Measurements from ENCODE around the gene CYLD. TPM values are rescaled to one million over a fixed set of nuclear protein-coding genes. Genes with fewer than 3 reads are reported as not detected.

Gene CYLD
- total RNA-seq, 3 donors from 2014 or later: 40.6 to 62.9 (median 43.4) TPM

DNA sequence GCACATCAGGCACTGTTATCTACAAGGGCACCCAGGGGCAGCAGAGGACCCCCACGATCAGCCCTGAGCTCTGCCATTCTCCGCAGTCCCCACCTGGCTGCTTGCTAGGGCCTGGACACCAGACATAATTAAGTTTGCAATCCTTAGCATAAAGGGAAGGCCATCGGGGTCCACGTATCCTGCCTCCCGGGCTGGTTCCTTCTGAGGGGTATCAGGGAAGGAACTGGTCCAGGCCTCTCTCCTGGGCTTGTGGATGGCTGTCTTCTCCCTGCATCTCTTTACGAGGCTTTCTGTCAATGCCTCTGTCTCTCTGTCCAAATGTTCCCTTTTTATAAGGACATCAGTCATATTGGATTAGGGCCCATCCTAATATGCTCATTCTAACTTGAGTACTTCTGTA, 77.8 kb downstream of the CYLD start:
- Histone ChIP-seq H3K36me3 (no peaks in the 10 kb centered on the region), H3K4me3 (no peak overlapping the region), H3K9me3 (no peaks in the 10 kb centered on the region), H3K4me1 (no peaks in the 10 kb centered on the region), H3K27ac (no peak overlapping the region), H3K27me3 (no peaks in the 10 kb centered on the region)
- DNase-seq (ENCODE audit: low spot score in 2 of 2): no peak
- TF ChIP-seq POLR2AphosphoS5 (IDR thresholded peaks at IDR 0.05) (no peak), POLR2A (IDR thresholded peaks at IDR 0.05) (no peak)
- TF ChIP-seq, protein P1, sequence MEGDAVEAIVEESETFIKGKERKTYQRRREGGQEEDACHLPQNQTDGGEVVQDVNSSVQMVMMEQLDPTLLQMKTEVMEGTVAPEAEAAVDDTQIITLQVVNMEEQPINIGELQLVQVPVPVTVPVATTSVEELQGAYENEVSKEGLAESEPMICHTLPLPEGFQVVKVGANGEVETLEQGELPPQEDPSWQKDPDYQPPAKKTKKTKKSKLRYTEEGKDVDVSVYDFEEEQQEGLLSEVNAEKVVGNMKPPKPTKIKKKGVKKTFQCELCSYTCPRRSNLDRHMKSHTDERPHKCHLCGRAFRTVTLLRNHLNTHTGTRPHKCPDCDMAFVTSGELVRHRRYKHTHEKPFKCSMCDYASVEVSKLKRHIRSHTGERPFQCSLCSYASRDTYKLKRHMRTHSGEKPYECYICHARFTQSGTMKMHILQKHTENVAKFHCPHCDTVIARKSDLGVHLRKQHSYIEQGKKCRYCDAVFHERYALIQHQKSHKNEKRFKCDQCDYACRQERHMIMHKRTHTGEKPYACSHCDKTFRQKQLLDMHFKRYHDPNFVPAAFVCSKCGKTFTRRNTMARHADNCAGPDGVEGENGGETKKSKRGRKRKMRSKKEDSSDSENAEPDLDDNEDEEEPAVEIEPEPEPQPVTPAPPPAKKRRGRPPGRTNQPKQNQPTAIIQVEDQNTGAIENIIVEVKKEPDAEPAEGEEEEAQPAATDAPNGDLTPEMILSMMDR (IDR thresholded peaks at IDR 0.05): no peak
- intact Hi-C loops (cut with DNase I; ENCODE audit: low total_unique reads): no loop called here

DNA sequence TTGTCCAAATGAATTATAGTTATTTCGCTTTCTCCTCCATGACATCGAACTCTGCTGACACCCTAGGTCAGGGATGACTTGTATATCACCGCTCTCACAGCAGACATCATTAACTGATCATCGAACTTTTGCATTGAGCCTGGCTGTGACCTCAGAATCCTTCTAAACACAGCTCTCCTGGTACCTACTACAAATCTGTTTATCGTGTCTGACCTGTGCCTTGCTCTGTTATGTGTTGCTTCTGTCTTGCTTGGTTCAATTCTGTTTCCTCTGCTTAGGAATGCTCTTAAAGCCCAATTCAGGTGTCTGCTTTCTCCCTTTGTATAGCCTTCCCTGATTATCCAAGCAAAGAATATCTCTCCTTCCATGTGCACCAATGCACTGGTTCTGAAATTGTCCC, 78.3 kb downstream of the CYLD start:
- H3K27me3 ChIP-seq: no peaks in the 10 kb centered on the region
- DNase-seq (ENCODE audit: low spot score in 2 of 2): no peak
- no peak overlapping the region for H3K27ac ChIP-seq
- H3K36me3 ChIP-seq: no peaks in the 10 kb centered on the region
- TF ChIP-seq, protein P1 (IDR thresholded peaks at IDR 0.05): no peak
- TF ChIP-seq POLR2AphosphoS5 (IDR thresholded peaks at IDR 0.05): no peak
- no peak for TF ChIP-seq POLR2A (IDR thresholded peaks at IDR 0.05)
- no peaks in the 10 kb centered on the region for H3K4me1 ChIP-seq
- intact Hi-C loops (cut with DNase I; ENCODE audit: low total_unique reads): no loop called here
- no peaks in the 10 kb centered on the region for H3K9me3 ChIP-seq
- H3K4me3 ChIP-seq: no peak overlapping the region

DNA sequence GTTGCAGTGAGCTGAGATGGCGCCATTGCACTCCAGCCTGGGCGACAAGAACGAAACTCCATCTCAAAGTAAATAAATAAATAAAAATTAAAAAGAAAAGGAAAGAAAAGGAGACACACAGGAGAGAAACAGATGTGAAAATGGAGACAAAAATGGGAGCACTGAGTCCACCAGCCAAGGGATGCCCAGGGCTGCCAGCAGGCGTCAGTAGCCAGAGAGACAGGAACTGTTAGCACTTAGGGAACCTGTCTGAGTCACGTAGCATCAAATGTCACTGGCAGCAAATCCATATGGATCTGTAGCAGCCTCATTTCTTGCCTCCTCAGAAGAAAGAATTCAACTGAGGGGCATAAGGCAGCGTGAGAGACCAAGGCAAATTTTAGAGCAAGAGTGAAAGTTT, 79.7 kb downstream of the CYLD start:
- Histone ChIP-seq H3K4me1 (no peaks in the 10 kb centered on the region), H3K27ac (no peak overlapping the region), H3K27me3 (no peaks in the 10 kb centered on the region), H3K36me3 (no peaks in the 10 kb centered on the region), H3K4me3 (no peak overlapping the region), H3K9me3 (no peaks in the 10 kb centered on the region)
- TF ChIP-seq, protein P1 (IDR thresholded peaks at IDR 0.05): no peak
- no peak for TF ChIP-seq POLR2A (IDR thresholded peaks at IDR 0.05)
- no peak for TF ChIP-seq POLR2AphosphoS5 (IDR thresholded peaks at IDR 0.05)
- intact Hi-C loops (cut with DNase I; ENCODE audit: low total_unique reads): no loop called here
- DNase-seq (ENCODE audit: low spot score in 2 of 2): no peak

DNA sequence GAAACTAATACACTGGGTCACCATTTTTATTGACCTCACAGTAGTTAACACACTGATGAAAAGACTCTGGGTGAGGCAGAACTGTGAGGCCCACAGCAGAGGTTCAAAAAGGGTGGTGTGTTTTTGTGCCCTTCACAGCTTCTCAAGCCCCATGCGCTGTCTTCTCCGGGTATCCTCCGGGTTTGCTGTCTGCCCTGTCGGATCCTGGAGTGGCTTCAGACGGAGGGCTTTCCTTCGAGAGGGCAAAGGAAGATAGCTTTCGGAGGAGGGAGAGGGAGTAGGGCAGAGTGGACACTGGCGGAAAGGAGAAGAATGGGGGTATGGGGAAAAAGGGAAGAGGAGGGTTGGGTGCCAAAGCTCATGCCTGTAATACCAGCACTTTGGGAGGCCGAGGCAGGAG, 80.8 kb downstream of the CYLD start:
- Histone ChIP-seq H3K36me3 (no peaks in the 10 kb centered on the region), H3K4me1 (no peaks in the 10 kb centered on the region), H3K27ac (no peak overlapping the region), H3K9me3 (no peaks in the 10 kb centered on the region), H3K4me3 (no peak overlapping the region), H3K27me3 (no peaks in the 10 kb centered on the region)
- TF ChIP-seq, protein P1 (IDR thresholded peaks at IDR 0.05): no peak
- no peak for TF ChIP-seq POLR2A (IDR thresholded peaks at IDR 0.05)
- TF ChIP-seq POLR2AphosphoS5 (IDR thresholded peaks at IDR 0.05): no peak
- intact Hi-C loops (cut with DNase I; ENCODE audit: low total_unique reads): no loop called here
- no peak for DNase-seq (ENCODE audit: low spot score in 2 of 2)

DNA sequence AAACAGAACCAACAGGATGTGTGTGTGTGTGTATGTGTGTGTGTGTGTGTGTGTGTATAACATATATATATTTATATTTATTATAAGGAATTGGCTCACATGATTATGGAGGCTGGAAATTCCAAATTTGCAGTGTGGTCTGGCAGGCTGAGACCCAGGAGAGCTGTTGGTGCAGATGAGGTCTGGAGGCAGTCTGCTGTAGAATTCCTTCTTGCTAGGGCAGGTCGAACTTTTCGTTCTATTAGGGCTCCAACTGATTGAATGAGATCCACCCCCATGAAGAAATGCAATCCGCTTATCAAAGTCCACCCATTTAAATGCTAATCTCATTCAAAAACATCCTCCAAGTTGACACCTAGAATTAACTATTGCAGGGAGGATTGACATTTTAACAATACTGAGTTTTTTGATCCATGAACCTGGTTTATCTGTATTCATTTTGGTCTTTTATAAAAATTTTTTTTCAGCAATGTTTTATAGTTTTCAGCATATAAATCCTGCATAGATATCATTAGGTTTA, 85.0 kb downstream of the CYLD start:
- TF ChIP-seq, protein P1 (IDR thresholded peaks at IDR 0.05): no peak
- TF ChIP-seq POLR2AphosphoS5 (IDR thresholded peaks at IDR 0.05) (no peak), POLR2A (IDR thresholded peaks at IDR 0.05) (no peak)
- H3K4me1 ChIP-seq: no peaks in the 10 kb centered on the region
- no peak overlapping the region for H3K27ac ChIP-seq
- no peak overlapping the region for H3K4me3 ChIP-seq
- no peaks in the 10 kb centered on the region for H3K27me3 ChIP-seq
- no peaks in the 10 kb centered on the region for H3K9me3 ChIP-seq
- DNase-seq (ENCODE audit: low spot score in 2 of 2): no peak
- no peaks in the 10 kb centered on the region for H3K36me3 ChIP-seq
- intact Hi-C loops (cut with DNase I; ENCODE audit: low total_unique reads): no loop called here
